Nephron (organoid): ENCODE measurements around the gene LCN9.

Experiments used
- H3K27ac Mint-ChIP-seq, 3 experiments: 2 replicates each; pipeline ENCODE4 v1.8.0; 2020; ENCODE audit warnings: mixed read lengths in 3 of 3, mild to moderate bottlenecking in 2 of 3, moderate library complexity in 1 of 3
- H3K27me3 Mint-ChIP-seq: 2 replicates; pipeline ENCODE4 v1.8.0; 2021; ENCODE audit warnings: low read depth, mild to moderate bottlenecking, moderate library complexity, mixed read lengths
- H3K36me3 Mint-ChIP-seq: 2 replicates; pipeline ENCODE4 v1.8.0; 2020; ENCODE audit warnings: low read depth, mixed read lengths
- H3K4me1 Mint-ChIP-seq: 2 replicates; pipeline ENCODE4 v1.8.0; 2020; ENCODE audit warnings: mixed read lengths
- H3K4me3 Mint-ChIP-seq, 3 experiments: 2 replicates each; pipeline ENCODE4 v1.8.0; 2020; ENCODE audit warnings: mild to moderate bottlenecking in 3 of 3, mixed read lengths in 3 of 3, moderate library complexity in 2 of 3
- H3K9me3 Mint-ChIP-seq: 2 replicates; pipeline ENCODE4 v1.8.0; 2020; ENCODE audit warnings: mixed read lengths
- CTCF ChIP-seq, 3 experiments: fragments of 200-600 bp; sonication (generic); IDR thresholded peaks; one replicate each; pipeline ENCODE4 v1.5.0; 2021; ENCODE audit warnings: antibody characterized with exemption in 3 of 3; ENCODE audit not compliant: unreplicated experiment in 3 of 3

Gene LCN9

GRCh38 chr9:135714242-135715055, 51.3 kb downstream of the LCN9 start:
- Mint-ChIP-seq H3K4me3 (no peak overlapping the region), H3K9me3 (no peaks in the 10 kb centered on the region), H3K27ac (no peak overlapping the region), H3K4me1 (no peaks in the 10 kb centered on the region), H3K36me3 (no peaks in the 10 kb centered on the region), H3K27me3 (peaks cover 83% of the 10 kb centered on the region)
- no peak for TF ChIP-seq CTCF (IDR thresholded peaks at IDR 0.05; ENCODE audit: unreplicated experiment in 3 of 3)

- Mint-ChIP-seq H3K9me3 (no peaks in the 10 kb centered on the region), H3K36me3 (no peaks in the 10 kb centered on the region), H3K4me3 (peak overlapping the region in 2 of 3 experiments; percentile 46 to 54), H3K27ac (no peak overlapping the region), H3K4me1 (no peaks in the 10 kb centered on the region), H3K27me3 (peaks cover 76% of the 10 kb centered on the region)
- no peak for TF ChIP-seq CTCF (IDR thresholded peaks at IDR 0.05; ENCODE audit: unreplicated experiment in 3 of 3)
Measured at GRCh38 chr9:135715056-135715595, 52.0 kb downstream of the LCN9 start.

- Mint-ChIP-seq H3K27me3 (peaks cover 67% of the 10 kb centered on the region), H3K4me3 (no peak overlapping the region), H3K9me3 (no peaks in the 10 kb centered on the region), H3K27ac (no peak overlapping the region), H3K4me1 (no peaks in the 10 kb centered on the region), H3K36me3 (no peaks in the 10 kb centered on the region)
- TF ChIP-seq CTCF (IDR thresholded peaks at IDR 0.05; ENCODE audit: unreplicated experiment in 3 of 3): no peak
Measured at GRCh38 chr9:135716045-135716444, 52.9 kb downstream of the LCN9 start.
